H9 (cell line): ENCODE results near the gene DDTL. TPM values are rescaled to one million over a fixed set of nuclear protein-coding genes. Genes with fewer than 3 reads are reported as not detected.
A peak's percentile ranks its signal among the peaks of the same experiment; 100 is the strongest.

Source experiments
- DNase-seq: peaks from one replicate; pipeline ENCODE4 v3.0.0-alpha.2; 2017
- H2AFZ ChIP-seq: one replicate; pipeline ENCODE4 v1.6.1; 2013; ENCODE audit warnings: mild to moderate bottlenecking, low read length, control low read depth, moderate library complexity
- H2AK5ac ChIP-seq: 2 replicates; pipeline ENCODE4 v1.6.1; 2013; ENCODE audit warnings: low read length, control low read depth, mixed read lengths; ENCODE audit not compliant: insufficient read length
- H2BK120ac ChIP-seq: one replicate; pipeline ENCODE4 v1.6.1; 2013; ENCODE audit warnings: low read depth, mild to moderate bottlenecking, low read length, control low read depth, inconsistent platforms; ENCODE audit not compliant: poor library complexity, severe bottlenecking
- H2BK12ac ChIP-seq: 2 replicates; pipeline ENCODE4 v1.6.1; 2013; ENCODE audit warnings: low read length, control low read depth, mixed read lengths, low read depth; ENCODE audit not compliant: insufficient read length
- H2BK15ac ChIP-seq: 2 replicates; pipeline ENCODE4 v1.6.1; 2013; ENCODE audit warnings: low read depth, low read length, control low read depth
- H2BK20ac ChIP-seq: one replicate; pipeline ENCODE4 v1.6.1; 2013; ENCODE audit warnings: low read depth, mild to moderate bottlenecking, low read length, control low read depth, inconsistent platforms; ENCODE audit not compliant: poor library complexity, severe bottlenecking
- H2BK5ac ChIP-seq: 2 replicates; pipeline ENCODE4 v1.6.1; 2013; ENCODE audit warnings: low read length, control low read depth, mixed read lengths; ENCODE audit not compliant: insufficient read length
- H3K14ac ChIP-seq: 2 replicates; pipeline ENCODE4 v1.6.1; 2013; ENCODE audit warnings: low read length, control low read depth; ENCODE audit not compliant: insufficient read depth
- H3K18ac ChIP-seq: 2 replicates; pipeline ENCODE4 v1.6.1; 2013; ENCODE audit warnings: low read depth, mild to moderate bottlenecking, mixed read lengths, low read length, control low read depth; ENCODE audit not compliant: insufficient read length
- H3K23ac ChIP-seq: 2 replicates; pipeline ENCODE4 v1.6.1; 2013; ENCODE audit warnings: low read length, control low read depth, mixed read lengths, low read depth; ENCODE audit not compliant: insufficient read length
- H3K23me2 ChIP-seq: 2 replicates; pipeline ENCODE4 v1.6.1; 2013; ENCODE audit warnings: low read depth, mild to moderate bottlenecking, mixed read lengths, low read length, control low read depth; ENCODE audit not compliant: insufficient read length, poor library complexity, severe bottlenecking
- H3K27ac ChIP-seq: 2 replicates; pipeline ENCODE4 v1.5.1; 2013; ENCODE audit warnings: low read length, control low read depth, mixed read lengths, low read depth; ENCODE audit not compliant: insufficient read length
- H3K27me3 ChIP-seq: 2 replicates; pipeline ENCODE4 v1.6.1; 2013; ENCODE audit warnings: low read length, control low read depth, inconsistent platforms; ENCODE audit not compliant: insufficient read depth
- H3K4ac ChIP-seq: 2 replicates; pipeline ENCODE4 v1.6.1; 2013; ENCODE audit warnings: low read depth, mild to moderate bottlenecking, control low read depth, inconsistent platforms, low read length, moderate library complexity
- H3K4me1 ChIP-seq: 2 replicates; pipeline ENCODE4 v1.6.1; 2013; ENCODE audit warnings: low read length, control low read depth, inconsistent platforms; ENCODE audit not compliant: insufficient read depth
- H3K4me2 ChIP-seq: 2 replicates; pipeline ENCODE4 v1.6.1; 2013; ENCODE audit warnings: low read length, control low read depth, mixed read lengths; ENCODE audit not compliant: insufficient read length, insufficient read depth
- H3K56ac ChIP-seq: 2 replicates; pipeline ENCODE4 v1.6.1; 2013; ENCODE audit warnings: low read depth, mild to moderate bottlenecking, mixed read lengths, low read length, control low read depth; ENCODE audit not compliant: insufficient read length
- H3K79me1 ChIP-seq: 2 replicates; pipeline ENCODE4 v1.6.1; 2013; ENCODE audit warnings: low read depth, mild to moderate bottlenecking, moderate library complexity, low read length, control low read depth, inconsistent platforms; ENCODE audit not compliant: insufficient read depth, poor library complexity, severe bottlenecking
- H3K79me2 ChIP-seq: 2 replicates; pipeline ENCODE4 v1.6.1; 2013; ENCODE audit warnings: low read length, control low read depth, inconsistent platforms; ENCODE audit not compliant: insufficient read depth
- H3K9ac ChIP-seq: 2 replicates; pipeline ENCODE4 v1.6.1; 2013; ENCODE audit warnings: low read length, control low read depth, mixed read lengths; ENCODE audit not compliant: insufficient read length; ENCODE audit errors: extremely low read depth
- H3K9me3 ChIP-seq: one replicate; pipeline ENCODE4 v1.6.1; 2013; ENCODE audit warnings: low read depth, low read length, inconsistent platforms; ENCODE audit not compliant: control insufficient read depth
- H3T11ph ChIP-seq: one replicate; pipeline ENCODE4 v1.6.1; 2013; ENCODE audit warnings: mild to moderate bottlenecking, low read length, control low read depth, inconsistent platforms
- H4K20me1 ChIP-seq: one replicate; pipeline ENCODE4 v1.6.1; 2013; ENCODE audit not compliant: control insufficient read depth, insufficient read length, insufficient read depth
- H4K5ac ChIP-seq: 2 replicates; pipeline ENCODE4 v1.6.1; 2013; ENCODE audit warnings: low read depth, mild to moderate bottlenecking, mixed read lengths, low read length, control low read depth; ENCODE audit not compliant: insufficient read length
- H4K8ac ChIP-seq: replicated peaks from 2 replicates; pipeline ENCODE4 v1.6.1; 2013; ENCODE audit warnings: low read length, control low read depth, mixed read lengths, low read depth; ENCODE audit not compliant: insufficient read length
- H4K91ac ChIP-seq: 2 replicates; pipeline ENCODE4 v1.6.1; 2013; ENCODE audit warnings: low read depth, mild to moderate bottlenecking, moderate library complexity, mixed read lengths, low read length, control low read depth; ENCODE audit not compliant: insufficient read length
- H3K27ac Mint-ChIP-seq, 3 experiments: 2 replicates in 2 of 3; 3 replicates in 1 of 3; pipeline ENCODE4 v1.8.0; 2020 to 2021; ENCODE audit warnings: mixed read lengths in 3 of 3, mild to moderate bottlenecking in 1 of 3, moderate library complexity in 1 of 3
- H3K27me3 Mint-ChIP-seq: 2 replicates; pipeline ENCODE4 v1.8.0; 2021; ENCODE audit warnings: low read depth, mild to moderate bottlenecking, moderate library complexity, mixed read lengths
- H3K36me3 Mint-ChIP-seq, 3 experiments: 2 replicates in 2 of 3; 3 replicates in 1 of 3; pipeline ENCODE4 v1.8.0; 2020 to 2021; ENCODE audit warnings: low read depth in 3 of 3, mixed read lengths in 3 of 3; ENCODE audit not compliant: insufficient read depth in 1 of 3
- H3K4me1 Mint-ChIP-seq, 2 experiments: 2 replicates each; pipeline ENCODE4 v1.8.0; 2020; ENCODE audit warnings: mixed read lengths in 2 of 2
- H3K4me3 Mint-ChIP-seq, 2 experiments: 2 replicates in 1 of 2; 3 replicates in 1 of 2; pipeline ENCODE4 v1.8.0; 2020 to 2021; ENCODE audit warnings: mild to moderate bottlenecking in 2 of 2, mixed read lengths in 2 of 2, moderate library complexity in 1 of 2
- H3K9me3 Mint-ChIP-seq, 2 experiments: 2 replicates in 1 of 2; 3 replicates in 1 of 2; pipeline ENCODE4 v1.8.0; 2020; ENCODE audit warnings: mild to moderate bottlenecking in 2 of 2, mixed read lengths in 2 of 2, moderate library complexity in 1 of 2
- WGBS: extraction: QIAGEN DNeasy Blood & Tissue Kit; methylation state at CpG from one replicate; pipeline ENCODE4 v1.1.7; 2013; ENCODE audit warnings: missing lambda C conversion rate, low lambda C conversion rate, mixed read lengths; ENCODE audit not compliant: insufficient read length; ENCODE audit errors: extremely low coverage; 5-methylcytosine and 5-hydroxymethylcytosine counted together
- total RNA-seq: library from RNA; stranded (reverse); gene quantifications from 2 replicates; pipeline ENCODE4 v1.2.1, GENCODE V29; 2021
- TF ChIP-seq, protein P1 (sequence below): fragments of 200-600 bp; sonication (generic); conservative IDR thresholded peaks from 3 replicates; pipeline ENCODE4 v1.8.0; 2021; ENCODE audit warnings: antibody characterized with exemption, mild to moderate bottlenecking

DDTL gene
- total RNA-seq, 1 experiment from 2014 or later: not detected

DNA sequence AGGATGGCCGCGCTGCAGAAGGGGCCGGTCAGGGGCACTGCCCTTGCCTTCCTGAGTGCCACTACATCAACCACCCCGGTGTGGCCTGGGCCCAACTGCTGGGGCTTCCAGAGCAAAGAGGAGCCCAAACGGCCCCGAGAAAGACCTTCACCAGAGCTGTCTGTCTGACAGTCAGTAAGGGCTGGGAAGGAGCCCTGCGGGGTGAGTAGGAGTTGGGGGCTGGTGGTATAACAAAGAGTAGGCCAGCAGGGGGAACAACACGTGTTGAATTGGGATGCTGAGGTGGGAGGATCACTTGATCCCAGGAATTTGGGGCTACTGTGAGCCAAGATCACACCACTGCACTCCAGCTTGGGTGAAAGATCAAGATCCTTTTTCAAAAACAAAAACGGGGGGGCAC is 34.6 kb downstream of the DDTL start:
- Histone ChIP-seq H4K8ac (no peak overlapping the region), H2BK5ac (no peak overlapping the region), H4K91ac (no peak overlapping the region), H2BK120ac (no peak overlapping the region), H3K4me2 (no peak overlapping the region), H3K18ac (peak overlapping the region; percentile 45), H3K4me1 (peaks cover 3% of the 10 kb centered on the region; the same call in 1 of the 2 replicates), H3K9ac (no peak overlapping the region), H2BK12ac (no peak overlapping the region), H3K79me1 (no peaks in the 10 kb centered on the region), H3K9me3 (no peaks in the 10 kb centered on the region), H3T11ph (no peak overlapping the region), H2BK15ac (no peak overlapping the region), H2AFZ (peak overlapping the region; percentile 50), H3K4ac (no peak overlapping the region), H3K23me2 (no peaks in the 10 kb centered on the region), H2AK5ac (no peak overlapping the region), H3K23ac (no peak overlapping the region), H4K5ac (no peak overlapping the region), H3K27ac (no peak overlapping the region), H3K56ac (no peak overlapping the region), H3K79me2 (no peaks in the 10 kb centered on the region), H3K27me3 (no peaks in the 10 kb centered on the region), H2BK20ac (no peak overlapping the region), H4K20me1 (peaks cover 2% of the 10 kb centered on the region), H3K14ac (no peak overlapping the region)
- WGBS: no CpG with 5 or more reads among the region's 9 CpGs
- DNase-seq: peak; percentile 69
- TF ChIP-seq, protein P1, sequence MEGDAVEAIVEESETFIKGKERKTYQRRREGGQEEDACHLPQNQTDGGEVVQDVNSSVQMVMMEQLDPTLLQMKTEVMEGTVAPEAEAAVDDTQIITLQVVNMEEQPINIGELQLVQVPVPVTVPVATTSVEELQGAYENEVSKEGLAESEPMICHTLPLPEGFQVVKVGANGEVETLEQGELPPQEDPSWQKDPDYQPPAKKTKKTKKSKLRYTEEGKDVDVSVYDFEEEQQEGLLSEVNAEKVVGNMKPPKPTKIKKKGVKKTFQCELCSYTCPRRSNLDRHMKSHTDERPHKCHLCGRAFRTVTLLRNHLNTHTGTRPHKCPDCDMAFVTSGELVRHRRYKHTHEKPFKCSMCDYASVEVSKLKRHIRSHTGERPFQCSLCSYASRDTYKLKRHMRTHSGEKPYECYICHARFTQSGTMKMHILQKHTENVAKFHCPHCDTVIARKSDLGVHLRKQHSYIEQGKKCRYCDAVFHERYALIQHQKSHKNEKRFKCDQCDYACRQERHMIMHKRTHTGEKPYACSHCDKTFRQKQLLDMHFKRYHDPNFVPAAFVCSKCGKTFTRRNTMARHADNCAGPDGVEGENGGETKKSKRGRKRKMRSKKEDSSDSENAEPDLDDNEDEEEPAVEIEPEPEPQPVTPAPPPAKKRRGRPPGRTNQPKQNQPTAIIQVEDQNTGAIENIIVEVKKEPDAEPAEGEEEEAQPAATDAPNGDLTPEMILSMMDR: peak; percentile 43; the same call in 2 of the 3 replicates
- Mint-ChIP-seq H3K4me3 (peak overlapping the region in 1 of 2 experiments; percentile 63; a peak in 2 of 5 replicates), H3K36me3 (no peaks in the 10 kb centered on the region; a peak in 3 of 7 replicates), H3K27ac (peak overlapping the region; percentile 19 to 69 (median 64); a peak in 4 of 7 replicates), H3K9me3 (peaks cover 0 to 4% of the 10 kb centered on the region in 2 experiments; a peak in 1 of 5 replicates), H3K27me3 (peaks cover 10% of the 10 kb centered on the region), H3K4me1 (peaks cover 12 to 20% of the 10 kb centered on the region in 2 experiments)
